ENCODE results near the gene PDE4A.
"Not testable (repeated sequence)": the region's sequence is repeated elsewhere in the genome, so short reads cannot be mapped to it uniquely, and the experiment has no call there.

PDE4A gene

GRCh38 chr19:10462042-10462441 is 41.7 kb downstream of the PDE4A start:
- DNase-seq (ENCODE audit: low read depth), result not testable (repeated sequence)

- no peak for DNase-seq (ENCODE audit: low read depth)
Observed at GRCh38 chr19:10462557-10462956, 42.2 kb downstream of the PDE4A start.

GRCh38 chr19:10464456-10464855 is 44.1 kb downstream of the PDE4A start:
- DNase-seq (ENCODE audit: low read depth), result no peak

- DNase-seq (ENCODE audit: low read depth), result no peak
Observed at GRCh38 chr19:10467104-10467706, 46.9 kb downstream of the PDE4A start.

- no peak for DNase-seq (ENCODE audit: low read depth)
Observed at GRCh38 chr19:10468133-10468532, 47.8 kb downstream of the PDE4A start.

- no peak for DNase-seq (ENCODE audit: low read depth)
Observed at GRCh38 chr19:10471909-10472308, 51.6 kb downstream of the PDE4A start.

- no peak for DNase-seq (ENCODE audit: low read depth)
Observed at GRCh38 chr19:10473192-10473591, 52.9 kb downstream of the PDE4A start.

- DNase-seq (ENCODE audit: low read depth), result no peak
Observed at GRCh38 chr19:10474962-10475451, 54.7 kb downstream of the PDE4A start.

GRCh38 chr19:10478476-10478875 is 58.1 kb downstream of the PDE4A start:
- no peak for DNase-seq (ENCODE audit: low read depth)

- DNase-seq (ENCODE audit: low read depth), result peak; percentile 77
Observed at GRCh38 chr19:10478903-10479384, 58.6 kb downstream of the PDE4A start.

- no peak for DNase-seq (ENCODE audit: low read depth)
Observed at GRCh38 chr19:10486551-10486950, 66.2 kb downstream of the PDE4A start.

GRCh38 chr19:10491472-10492047 is 71.2 kb downstream of the PDE4A start:
- DNase-seq (ENCODE audit: low read depth), result no peak

- DNase-seq (ENCODE audit: low read depth), result no peak
Observed at GRCh38 chr19:10497371-10497770, 77.0 kb downstream of the PDE4A start.

GRCh38 chr19:10499550-10500246 is 79.4 kb downstream of the PDE4A start:
- DNase-seq (ENCODE audit: low read depth), result no peak

GRCh38 chr19:10500247-10500592 is 79.9 kb downstream of the PDE4A start:
- DNase-seq (ENCODE audit: low read depth), result no peak

GRCh38 chr19:10501971-10502523 is 81.7 kb downstream of the PDE4A start:
- no peak for DNase-seq (ENCODE audit: low read depth)

GRCh38 chr19:10502524-10503001 is 82.2 kb downstream of the PDE4A start:
- DNase-seq (ENCODE audit: low read depth), result peak; percentile 83

- DNase-seq (ENCODE audit: low read depth), result no peak
Observed at GRCh38 chr19:10503002-10503789, 82.9 kb downstream of the PDE4A start, which contains the start of gene KEAP1. Gene KEAP1, minus strand, starts transcription at chr19:10503356. Its CDS starts 3,323 bp downstream, at chr19:10500033.

GRCh38 chr19:10505583-10506229 is 85.4 kb downstream of the PDE4A start:
- peak; percentile 78 for DNase-seq (ENCODE audit: low read depth)

GRCh38 chr19:10508036-10508435 is 87.7 kb downstream of the PDE4A start:
- no peak for DNase-seq (ENCODE audit: low read depth)

GRCh38 chr19:10508707-10509106 is 88.4 kb downstream of the PDE4A start:
- DNase-seq (ENCODE audit: low read depth), result no peak

All from activated T-cell treated with anti-CD3 and anti-CD28 coated beads for 1 hour (primary cell).